ENCODE measurements around the gene SERPINA5.
"Not testable (repeated sequence)": the region's sequence is repeated elsewhere in the genome, so short reads cannot be mapped to it uniquely, and the experiment has no call there.

Gene SERPINA5

GRCh38 chr14:94608966-94609365 is 27.7 kb downstream of the SERPINA5 start:
- DNase-seq = not testable (repeated sequence)

- no peak for DNase-seq
Observed at GRCh38 chr14:94611179-94611578, 30.0 kb downstream of the SERPINA5 start.

- no peak for DNase-seq
Observed at GRCh38 chr14:94612174-94612573, 30.9 kb downstream of the SERPINA5 start, which contains the start of gene SERPINA3. SERPINA3 (plus strand) TSS chr14:94612391; CDS start chr14:94614442, 2,051 bp downstream.

- no peak for DNase-seq
Observed at GRCh38 chr14:94612580-94613554, 31.6 kb downstream of the SERPINA5 start.

GRCh38 chr14:94613720-94614644 is 32.8 kb downstream of the SERPINA5 start:
- DNase-seq = no peak

GRCh38 chr14:94614802-94615201 is 33.6 kb downstream of the SERPINA5 start:
- no peak for DNase-seq

- no peak for DNase-seq
Observed at GRCh38 chr14:94615254-94615653, 34.0 kb downstream of the SERPINA5 start.

GRCh38 chr14:94615823-94616570 is 34.8 kb downstream of the SERPINA5 start:
- no peak for DNase-seq

- DNase-seq = no peak
Observed at GRCh38 chr14:94617366-94617941, 36.2 kb downstream of the SERPINA5 start.

- no peak for DNase-seq
Observed at GRCh38 chr14:94617988-94618822, 37.0 kb downstream of the SERPINA5 start.

GRCh38 chr14:94619297-94619696 is 38.1 kb downstream of the SERPINA5 start:
- DNase-seq = no peak

- DNase-seq = no peak
Observed at GRCh38 chr14:94620597-94620996, 39.4 kb downstream of the SERPINA5 start.

GRCh38 chr14:94621358-94622134 is 40.3 kb downstream of the SERPINA5 start:
- no peak for DNase-seq

GRCh38 chr14:94622653-94623421 is 41.6 kb downstream of the SERPINA5 start:
- DNase-seq = no peak

- no peak for DNase-seq
Observed at GRCh38 chr14:94623422-94623809, 42.2 kb downstream of the SERPINA5 start.

GRCh38 chr14:94623856-94624499 is 42.8 kb downstream of the SERPINA5 start:
- DNase-seq = no peak

- DNase-seq = no peak
Observed at GRCh38 chr14:94624537-94625352, 43.5 kb downstream of the SERPINA5 start.

- no peak for DNase-seq
Observed at GRCh38 chr14:94625353-94625635, 44.1 kb downstream of the SERPINA5 start.
